Retina (tissue), 1 donor: ENCODE results near the gene MED9.

Experiments used
- DNase-seq: peaks from one replicate; pipeline ENCODE4 v3.0.0-alpha.2; 2016

The MED9 gene

GRCh38 chr17:17506181-17506741, 29.5 kb downstream of the MED9 start:
- no peak for DNase-seq

- DNase-seq: no peak
Measured at GRCh38 chr17:17506893-17507464, 30.2 kb downstream of the MED9 start.

GRCh38 chr17:17507465-17508011, 30.7 kb downstream of the MED9 start:
- no peak for DNase-seq

- peak; percentile 1 for DNase-seq
Measured at GRCh38 chr17:17508019-17508535, 31.3 kb downstream of the MED9 start.

GRCh38 chr17:17508646-17509591, 32.1 kb downstream of the MED9 start:
- peak; percentile 1 for DNase-seq

GRCh38 chr17:17509601-17510425, 33.0 kb downstream of the MED9 start:
- DNase-seq: no peak

GRCh38 chr17:17510456-17511292, 33.9 kb downstream of the MED9 start:
- peak; percentile 72 for DNase-seq

- DNase-seq: no peak
Measured at GRCh38 chr17:17511293-17511741, 34.5 kb downstream of the MED9 start.

- no peak for DNase-seq
Measured at GRCh38 chr17:17511881-17512858, 35.4 kb downstream of the MED9 start.

GRCh38 chr17:17512866-17513265, 36.1 kb downstream of the MED9 start:
- peak; percentile 1 for DNase-seq

- DNase-seq: peak; percentile 2
Measured at GRCh38 chr17:17513626-17514025, 36.8 kb downstream of the MED9 start.

GRCh38 chr17:17514361-17514992, 37.7 kb downstream of the MED9 start:
- DNase-seq: no peak

- peak; percentile 85 for DNase-seq
Measured at GRCh38 chr17:17514993-17515933, 38.5 kb downstream of the MED9 start.

- DNase-seq: no peak
Measured at GRCh38 chr17:17515934-17516930, 39.4 kb downstream of the MED9 start.

GRCh38 chr17:17516941-17517720, 40.3 kb downstream of the MED9 start:
- no peak for DNase-seq

GRCh38 chr17:17518014-17518413, 41.2 kb downstream of the MED9 start:
- no peak for DNase-seq
